SK-N-MC (cell line): ENCODE results near the gene IFNGR2.
"Not testable (repeated sequence)": the region's sequence is repeated elsewhere in the genome, so short reads cannot be mapped to it uniquely, and the experiment has no call there.

Experiments used
- DNase-seq: peaks from one replicate; pipeline ENCODE4 v3.0.0-alpha.2; 2011; ENCODE audit warnings: low read depth, low spot score
- H3K27ac ChIP-seq: fragments of 200-600 bp; sonication (generic); 2 replicates; pipeline ENCODE4 v1.5.1; 2016; ENCODE audit warnings: mixed run types
- H3K36me3 ChIP-seq: fragments of 200-600 bp; sonication (generic); 2 replicates; pipeline ENCODE4 v1.6.1; 2017; ENCODE audit warnings: antibody characterized with exemption, low read length, mixed read lengths; ENCODE audit not compliant: insufficient read depth
- H3K4me3 ChIP-seq: fragments of 200-600 bp; sonication (generic); 2 replicates; pipeline ENCODE4 v1.5.1; 2016
- H3K9ac ChIP-seq: fragments of 200-600 bp; sonication (generic); 2 replicates; pipeline ENCODE4 v1.8.0; 2017; ENCODE audit warnings: mixed run types, mixed read lengths; ENCODE audit not compliant: insufficient read length
- H3K9me3 ChIP-seq: fragments of 200-600 bp; sonication (generic); 2 replicates; pipeline ENCODE4 v1.6.1; 2017; ENCODE audit warnings: low read depth, mild to moderate bottlenecking, antibody characterized with exemption, low read length, moderate library complexity, mixed read lengths
- EZH2 ChIP-seq: fragments of 200-600 bp; sonication (generic); IDR thresholded peaks from one replicate; pipeline ENCODE4 v1.6.1; 2017; ENCODE audit warnings: antibody characterized with exemption
- FOXP2 ChIP-seq: optimal IDR thresholded peaks from 2 replicates; pipeline ENCODE3; 2011; ENCODE audit warnings: mild to moderate bottlenecking, moderate library complexity; ENCODE audit not compliant: insufficient read depth; ENCODE audit errors: extremely low read length, control extremely low read depth
- POLR2AphosphoS5 ChIP-seq: IDR thresholded peaks from 2 replicates; pipeline ENCODE4 v1.6.1; 2012; ENCODE audit warnings: mild to moderate bottlenecking, low read depth, low read length, borderline replicate concordance

The IFNGR2 gene

GRCh38 chr21:33402001-33402979 lies 923 bp upstream of the IFNGR2 start:
- peak overlapping the region; percentile 86 for H3K4me3 ChIP-seq
- TF ChIP-seq POLR2AphosphoS5 (peak; percentile 17; the same call in 1 of the 2 replicates), FOXP2 (no peak)
- peak overlapping the region; percentile 74 for H3K9ac ChIP-seq
- peak overlapping the region; percentile 76 for H3K27ac ChIP-seq
- no peaks in the 10 kb centered on the region for H3K9me3 ChIP-seq
- DNase-seq: no peak
- H3K36me3 ChIP-seq: 0 out of 2 replicates have a peak, but pooled peaks cover 4% of the 10 kb centered on the region

- DNase-seq: no peak
- H3K27ac ChIP-seq: no peak overlapping the region
- H3K9me3 ChIP-seq: no peaks in the 10 kb centered on the region
Observed at GRCh38 chr21:33403786-33404585, 773 bp downstream of the IFNGR2 start.

DNA sequence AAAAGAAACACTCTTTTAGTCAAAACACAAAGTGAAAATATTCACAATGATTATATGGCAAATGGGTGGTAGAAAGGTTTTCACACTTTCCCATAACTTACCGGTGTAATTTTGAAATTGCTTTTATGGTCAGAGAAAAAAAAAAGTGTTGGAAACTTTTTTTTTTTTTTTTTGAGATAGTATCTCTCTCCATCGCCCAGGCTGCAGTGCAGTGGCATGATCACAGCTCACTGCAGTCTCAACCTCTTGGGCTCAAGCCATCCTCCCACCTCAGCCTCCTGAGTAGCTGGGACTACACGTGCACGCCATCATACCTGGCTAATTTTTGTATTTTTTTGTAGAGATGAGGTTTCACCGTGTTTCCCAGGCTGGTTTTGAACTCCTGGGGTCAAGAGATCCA lies 3.3 kb downstream of the IFNGR2 start:
- Histone ChIP-seq H3K9ac (no peak overlapping the region), H3K9me3 (no peaks in the 10 kb centered on the region), H3K4me3 (no peak overlapping the region), H3K36me3 (peaks cover 4% of the 10 kb centered on the region; the same call in 1 of the 2 replicates), H3K27ac (no peak overlapping the region)
- DNase-seq: no peak
- TF ChIP-seq EZH2 (no peak), POLR2AphosphoS5 (no peak), FOXP2 (no peak)

More at GRCh38 chr21:33403786-33404585, 773 bp downstream of the IFNGR2 start:
- 0 out of 2 replicates have a peak, but pooled peaks cover 4% of the 10 kb centered on the region for H3K36me3 ChIP-seq
- peak overlapping the region; percentile 86 for H3K4me3 ChIP-seq
- TF ChIP-seq EZH2 (no peak), FOXP2 (no peak), POLR2AphosphoS5 (no peak)
- peak overlapping the region; percentile 90 for H3K9ac ChIP-seq

- Histone ChIP-seq H3K4me3 (no peak overlapping the region), H3K9ac (no peak overlapping the region), H3K36me3 (peaks cover 21% of the 10 kb centered on the region), H3K27ac (no peak overlapping the region), H3K9me3 (no peaks in the 10 kb centered on the region)
- no peak for TF ChIP-seq EZH2
- no peak for TF ChIP-seq POLR2AphosphoS5
- no peak for TF ChIP-seq FOXP2
- no peak for DNase-seq
Observed at GRCh38 chr21:33411949-33412430, 8.8 kb downstream of the IFNGR2 start.

GRCh38 chr21:33412439-33412831 lies 9.2 kb downstream of the IFNGR2 start:
- H3K36me3 ChIP-seq: peaks cover 21% of the 10 kb centered on the region
- H3K9ac ChIP-seq, H3K9me3 ChIP-seq, DNase-seq, H3K27ac ChIP-seq, H3K4me3 ChIP-seq: not testable (repeated sequence)

DNA sequence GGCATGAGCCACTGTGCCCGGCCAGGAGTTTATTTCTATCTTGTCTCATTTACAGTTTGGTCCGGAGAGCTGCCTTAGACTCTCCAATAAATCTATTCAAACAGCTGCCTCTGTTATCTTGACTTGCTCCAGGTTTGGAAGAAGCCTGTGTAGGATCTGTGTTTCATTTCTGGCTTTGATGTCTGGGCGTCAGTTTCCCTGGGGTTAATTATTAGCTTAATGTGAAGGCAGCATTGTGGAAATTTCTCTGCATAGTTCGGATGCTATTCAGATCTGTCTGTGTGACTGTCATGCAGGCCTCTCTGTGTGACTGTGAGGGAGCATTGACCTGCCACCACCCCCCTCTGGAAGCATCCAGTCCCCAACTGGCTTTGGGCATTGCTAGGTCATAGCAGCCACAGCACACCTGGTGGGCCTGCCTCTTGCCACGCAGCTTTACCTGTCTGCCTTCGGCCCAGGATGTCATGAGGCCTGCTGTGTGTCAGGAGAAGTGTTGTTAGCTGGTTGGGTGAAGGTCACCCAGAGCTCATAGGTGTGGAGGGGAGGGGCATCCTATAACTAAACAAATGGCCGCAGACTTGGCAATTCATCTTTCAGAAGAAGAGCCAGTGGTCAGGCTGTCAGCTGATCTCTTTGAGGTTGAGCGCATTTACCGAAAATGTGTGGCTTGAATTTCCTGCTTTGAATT lies 9.8 kb downstream of the IFNGR2 start:
- Histone ChIP-seq H3K9ac (no peak overlapping the region), H3K9me3 (no peaks in the 10 kb centered on the region), H3K27ac (no peak overlapping the region), H3K36me3 (peaks cover 24% of the 10 kb centered on the region), H3K4me3 (no peak overlapping the region)
- TF ChIP-seq EZH2: no peak
- no peak for TF ChIP-seq FOXP2
- TF ChIP-seq POLR2AphosphoS5: no peak
- DNase-seq: no peak

GRCh38 chr21:33414068-33414467 lies 10.9 kb downstream of the IFNGR2 start:
- no peaks in the 10 kb centered on the region for H3K9me3 ChIP-seq
- H3K9ac ChIP-seq: no peak overlapping the region
- no peak overlapping the region for H3K27ac ChIP-seq
- TF ChIP-seq POLR2AphosphoS5 (no peak), FOXP2 (no peak), EZH2 (no peak)
- no peak for DNase-seq
- H3K36me3 ChIP-seq: peaks cover 26% of the 10 kb centered on the region
- no peak overlapping the region for H3K4me3 ChIP-seq

- no peak for DNase-seq
- Histone ChIP-seq H3K4me3 (no peak overlapping the region), H3K9ac (no peak overlapping the region), H3K27ac (no peak overlapping the region), H3K36me3 (peaks cover 31% of the 10 kb centered on the region), H3K9me3 (no peaks in the 10 kb centered on the region)
- TF ChIP-seq POLR2AphosphoS5: no peak
Observed at GRCh38 chr21:33414926-33415325, 11.7 kb downstream of the IFNGR2 start.
